ENCODE data around the gene SMYD3. TPM values are rescaled to one million over a fixed set of nuclear protein-coding genes. Genes with fewer than 3 reads are reported as not detected.

The SMYD3 gene
- total and polyA plus RNA-seq, 9 of the 15 experiments (the other 6 are each of a cell fraction or from before 2014, with no cell fraction given): 128 to 440 (median 197) TPM

GRCh38 chr1:246532519-246532918, 25.4 kb upstream of the SMYD3 start:
- intact Hi-C loops (cut with micrococcal nuclease): no loop called here
- ChIA-PET CTCF (ENCODE audit: low intra/inter-chr PET ratio) (no interaction called here), POLR2A (interaction anchor here (1.0 kb wide), 1 partner anchor 13 kb away, joined by 4 read pairs; no protein-coding TSS in a partner anchor)
- H3K9me3 ChIP-seq (replicated peaks; ENCODE audit: control insufficient read depth, insufficient read depth, low read depth, low read length): peaks cover 12% of the 10 kb centered on the region
- peaks cover 0 to 2% of the 10 kb centered on the region in 2 experiments; a peak in 1 of 5 replicates for H3K4me1 ChIP-seq (replicated peaks in 1 of 2; ENCODE audit: control insufficient read depth in 2 of 2, insufficient read depth in 2 of 2, low read length in 2 of 2)
- H3K36me3 ChIP-seq (ENCODE audit: control insufficient read depth, insufficient read depth, low read length): no peaks in the 10 kb centered on the region
- no peak overlapping the region for H3K27ac ChIP-seq (ENCODE audit: extremely low read depth, low read depth, low read length)
- no peak overlapping the region for H3K4me3 ChIP-seq
- no peak overlapping the region for H3K9ac ChIP-seq (ENCODE audit: insufficient read depth in 1 of 2, low read depth in 2 of 2, low read length in 2 of 2)
- no peaks in the 10 kb centered on the region for H4K20me1 ChIP-seq (replicated peaks; ENCODE audit: control insufficient read depth, insufficient read depth, low read length)
- no peaks in the 10 kb centered on the region for H3K79me2 ChIP-seq (ENCODE audit: control insufficient read depth, insufficient read depth, low read length)
- DNase-seq (ENCODE audit: extremely low read depth in 1 of 4, low spot score in 3 of 4): peak in 1 of 4 experiments; percentile 37
- no peak for FAIRE-seq
- H3K4me2 ChIP-seq (ENCODE audit: insufficient read depth, low read length): no peak overlapping the region
- no TSS peak for BruUV-seq (replicated peaks)
- 0% methylated on average over 1 of the region's 1 CpG for WGBS (ENCODE audit: insufficient coverage, low coverage, missing lambda C conversion rate)
- TF ChIP-seq CTCF (IDR thresholded peaks at IDR 0.05 in 2 of 3, conservative IDR thresholded peaks at IDR 0.05 in 1 of 3; ENCODE audit: insufficient read depth in 2 of 3, low read depth in 1 of 3, low read length in 3 of 3): peak in 2 of 3 experiments; percentile 32 to 33; a peak in 1 of 6 replicates
- no peak for TF ChIP-seq NCOA2 (IDR thresholded peaks at IDR 0.05; ENCODE audit: partially characterized antibody in 2 of 2)
- TF ChIP-seq MAFF (IDR thresholded peaks at IDR 0.05; ENCODE audit: low read length): no peak
- TF ChIP-seq FOXM1 (IDR thresholded peaks at IDR 0.05; ENCODE audit: low read depth): no peak
- TF ChIP-seq FOXM1 (CRISPR knock-in tag; IDR thresholded peaks at IDR 0.05; ENCODE audit: low read depth): no peak
- TF ChIP-seq ZNF134 (CRISPR knock-in tag; conservative IDR thresholded peaks at IDR 0.05): no peak
- TF ChIP-seq CBX1 (IDR thresholded peaks at IDR 0.05; ENCODE audit: low read depth): no peak
- TF ChIP-seq, protein P1, sequence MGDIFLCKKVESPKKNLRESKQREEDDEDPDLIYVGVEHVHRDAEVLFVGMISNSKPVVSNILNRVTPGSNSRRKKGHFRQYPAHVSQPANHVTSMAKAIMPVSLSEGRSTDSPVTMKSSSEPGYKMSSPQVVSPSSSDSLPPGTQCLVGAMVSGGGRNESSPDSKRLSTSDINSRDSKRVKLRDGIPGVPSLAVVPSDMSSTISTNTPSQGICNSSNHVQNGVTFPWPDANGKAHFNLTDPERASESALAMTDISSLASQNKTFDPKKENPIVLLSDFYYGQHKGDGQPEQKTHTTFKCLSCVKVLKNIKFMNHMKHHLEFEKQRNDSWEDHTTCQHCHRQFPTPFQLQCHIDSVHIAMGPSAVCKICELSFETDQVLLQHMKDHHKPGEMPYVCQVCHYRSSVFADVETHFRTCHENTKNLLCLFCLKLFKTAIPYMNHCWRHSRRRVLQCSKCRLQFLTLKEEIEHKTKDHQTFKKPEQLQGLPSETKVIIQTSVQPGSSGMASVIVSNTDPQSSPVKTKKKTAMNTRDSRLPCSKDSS (IDR thresholded peaks at IDR 0.05; ENCODE audit: low read depth, partially characterized antibody): no peak
- no peak for TF ChIP-seq EP400 (IDR thresholded peaks at IDR 0.05)
- H2AFZ ChIP-seq (ENCODE audit: low read depth, low read length): no peak overlapping the region
- in situ Hi-C loops (cut with MboI): no loop called here
- peaks cover 3 to 8% of the 10 kb centered on the region in 2 experiments; a peak in 3 of 5 replicates for H3K27me3 ChIP-seq (ENCODE audit: control insufficient read depth in 2 of 2, insufficient read depth in 2 of 2, low read length in 2 of 2)
- H3K9me1 ChIP-seq (ENCODE audit: control insufficient read depth, insufficient read depth, low read length): no peaks in the 10 kb centered on the region
- peak; percentile 58; the same call in 2 of the 3 replicates for ATAC-seq

Measured in K562 (cell line).